Stimulated activated CD8-positive, alpha-beta memory T cell treated with anti-CD3 and anti-CD28 coated beads, Interleukin-12 subunit alpha, Interleukin-12 subunit beta, amount 100 ng/mL, for 24 hours (primary cell): Measurements from ENCODE around the gene WDR18.
"Not testable (repeated sequence)": the region's sequence is repeated elsewhere in the genome, so short reads cannot be mapped to it uniquely, and the experiment has no call there.

Experiments used
- DNase-seq: peaks from one replicate; pipeline ENCODE4 v3.0.0-alpha.2; 2020; ENCODE audit errors: extremely low read depth

Gene WDR18

GRCh38 chr19:950352-951066, 33.6 kb upstream of the WDR18 start:
- no peak for DNase-seq

- no peak for DNase-seq
Observed at GRCh38 chr19:952049-952679, 32.0 kb upstream of the WDR18 start.

GRCh38 chr19:952680-953444, 31.3 kb upstream of the WDR18 start:
- DNase-seq = no peak

- DNase-seq = no peak
Observed at GRCh38 chr19:953445-954271, 30.5 kb upstream of the WDR18 start.

- DNase-seq = no peak
Observed at GRCh38 chr19:954272-954671, 29.9 kb upstream of the WDR18 start.

GRCh38 chr19:954672-955494, 29.3 kb upstream of the WDR18 start:
- no peak for DNase-seq

GRCh38 chr19:955803-956765, 28.1 kb upstream of the WDR18 start:
- no peak for DNase-seq

- no peak for DNase-seq
Observed at GRCh38 chr19:956766-957440, 27.2 kb upstream of the WDR18 start.

- not testable (repeated sequence) for DNase-seq
Observed at GRCh38 chr19:957578-957977, 26.6 kb upstream of the WDR18 start.

GRCh38 chr19:958967-959855, 24.9 kb upstream of the WDR18 start:
- DNase-seq = no peak

GRCh38 chr19:960020-960419, 24.1 kb upstream of the WDR18 start:
- no peak for DNase-seq

- DNase-seq = no peak
Observed at GRCh38 chr19:960601-960938, 23.6 kb upstream of the WDR18 start.

GRCh38 chr19:961866-962620, 22.1 kb upstream of the WDR18 start:
- no peak for DNase-seq

GRCh38 chr19:962683-963400, 21.3 kb upstream of the WDR18 start:
- no peak for DNase-seq

- DNase-seq = no peak
Observed at GRCh38 chr19:963486-963951, 20.6 kb upstream of the WDR18 start.

- no peak for DNase-seq
Observed at GRCh38 chr19:964116-964520, 20.0 kb upstream of the WDR18 start.
